ENCODE results near the gene TIAM2. TPM values are rescaled to one million over a fixed set of nuclear protein-coding genes. Genes with fewer than 3 reads are reported as not detected.

The TIAM2 gene
- total and polyA plus RNA-seq, 10 of the 15 experiments (the other 5 are each of a cell fraction or from before 2014, with no cell fraction given) = 1.1 to 10.5 (median 2.3) TPM

DNA sequence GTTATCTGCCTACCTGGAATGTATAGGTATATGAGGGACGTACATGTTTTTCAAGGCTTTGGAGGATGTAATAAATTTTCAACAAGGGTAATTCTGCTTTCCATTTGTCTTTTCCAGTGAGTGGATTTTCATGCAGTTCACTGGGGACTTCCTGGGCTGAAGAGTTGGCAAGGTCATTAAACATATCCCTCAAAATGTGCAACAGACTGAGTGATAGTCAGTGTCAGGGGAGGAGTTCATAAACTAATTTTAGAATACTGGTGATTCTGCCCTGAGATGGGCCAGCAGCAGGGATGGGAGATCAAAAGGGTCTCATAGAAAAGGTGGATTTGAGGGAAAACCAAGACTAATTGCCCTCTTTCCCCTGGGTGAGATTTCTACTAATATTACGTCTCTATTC lies 146.4 kb downstream of the TIAM2 start (continued):
- TF ChIP-seq, protein P1, sequence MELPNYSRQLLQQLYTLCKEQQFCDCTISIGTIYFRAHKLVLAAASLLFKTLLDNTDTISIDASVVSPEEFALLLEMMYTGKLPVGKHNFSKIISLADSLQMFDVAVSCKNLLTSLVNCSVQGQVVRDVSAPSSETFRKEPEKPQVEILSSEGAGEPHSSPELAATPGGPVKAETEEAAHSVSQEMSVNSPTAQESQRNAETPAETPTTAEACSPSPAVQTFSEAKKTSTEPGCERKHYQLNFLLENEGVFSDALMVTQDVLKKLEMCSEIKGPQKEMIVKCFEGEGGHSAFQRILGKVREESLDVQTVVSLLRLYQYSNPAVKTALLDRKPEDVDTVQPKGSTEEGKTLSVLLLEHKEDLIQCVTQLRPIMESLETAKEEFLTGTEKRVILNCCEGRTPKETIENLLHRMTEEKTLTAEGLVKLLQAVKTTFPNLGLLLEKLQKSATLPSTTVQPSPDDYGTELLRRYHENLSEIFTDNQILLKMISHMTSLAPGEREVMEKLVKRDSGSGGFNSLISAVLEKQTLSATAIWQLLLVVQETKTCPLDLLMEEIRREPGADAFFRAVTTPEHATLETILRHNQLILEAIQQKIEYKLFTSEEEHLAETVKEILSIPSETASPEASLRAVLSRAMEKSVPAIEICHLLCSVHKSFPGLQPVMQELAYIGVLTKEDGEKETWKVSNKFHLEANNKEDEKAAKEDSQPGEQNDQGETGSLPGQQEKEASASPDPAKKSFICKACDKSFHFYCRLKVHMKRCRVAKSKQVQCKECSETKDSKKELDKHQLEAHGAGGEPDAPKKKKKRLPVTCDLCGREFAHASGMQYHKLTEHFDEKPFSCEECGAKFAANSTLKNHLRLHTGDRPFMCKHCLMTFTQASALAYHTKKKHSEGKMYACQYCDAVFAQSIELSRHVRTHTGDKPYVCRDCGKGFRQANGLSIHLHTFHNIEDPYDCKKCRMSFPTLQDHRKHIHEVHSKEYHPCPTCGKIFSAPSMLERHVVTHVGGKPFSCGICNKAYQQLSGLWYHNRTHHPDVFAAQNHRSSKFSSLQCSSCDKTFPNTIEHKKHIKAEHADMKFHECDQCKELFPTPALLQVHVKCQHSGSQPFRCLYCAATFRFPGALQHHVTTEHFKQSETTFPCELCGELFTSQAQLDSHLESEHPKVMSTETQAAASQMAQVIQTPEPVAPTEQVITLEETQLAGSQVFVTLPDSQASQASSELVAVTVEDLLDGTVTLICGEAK (IDR thresholded peaks at IDR 0.05; ENCODE audit: borderline replicate concordance) = no peak
- no peak for TF ChIP-seq CBX3 (IDR thresholded peaks at IDR 0.05; ENCODE audit: borderline replicate concordance, low read depth)
- no peak for TF ChIP-seq POU2F2 (IDR thresholded peaks at IDR 0.05; ENCODE audit: borderline replicate concordance, low read depth, low read length)

DNA sequence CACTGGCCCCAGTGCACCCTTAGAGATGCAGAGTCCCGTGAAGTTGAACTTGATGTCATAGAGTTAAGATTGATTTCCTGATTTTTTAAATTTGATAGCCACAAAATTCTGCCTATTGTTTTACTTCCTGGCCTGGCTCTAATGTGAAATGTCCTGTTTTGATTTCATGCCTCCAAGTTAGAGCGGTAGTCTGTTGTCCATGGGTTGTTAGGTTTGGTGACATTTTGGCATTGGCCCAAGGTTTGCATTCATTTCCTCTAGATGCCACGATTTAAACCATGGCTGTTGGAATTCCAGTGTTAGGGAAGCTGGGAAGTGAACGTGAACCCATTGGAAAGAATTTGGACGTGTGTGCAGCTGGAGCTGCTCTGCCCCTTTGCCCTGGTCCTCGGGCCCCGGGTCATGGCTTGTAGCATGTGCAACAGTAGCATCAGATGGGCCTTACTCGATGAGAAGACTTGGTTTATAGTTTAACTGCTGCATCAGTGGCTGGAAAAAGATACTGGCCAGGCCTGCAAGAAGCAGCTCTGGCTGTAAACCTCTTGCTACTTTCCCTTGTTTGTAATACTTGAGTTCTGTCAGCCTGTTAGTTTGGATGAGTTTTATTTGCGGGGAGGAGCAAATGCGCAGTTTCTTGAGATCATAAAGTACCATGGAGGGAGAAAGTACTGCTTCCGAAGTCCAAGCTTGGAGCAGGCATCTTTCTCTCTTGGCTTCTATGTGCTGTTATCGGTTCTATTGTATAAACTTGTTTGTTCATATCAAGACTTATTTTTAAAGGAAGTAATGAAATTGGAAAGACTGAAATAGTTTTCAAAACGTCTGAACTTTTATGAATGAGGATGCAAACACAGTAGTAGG lies 147.3 kb downstream of the TIAM2 start:
- Histone ChIP-seq H2AFZ (ENCODE audit: control insufficient read depth, low read depth, low read length) (peak overlapping the region; percentile 67), H4K20me1 (ENCODE audit: control insufficient read depth, insufficient read depth) (no peaks in the 10 kb centered on the region), H3K36me3 (ENCODE audit: control insufficient read depth in 2 of 2, insufficient read depth in 2 of 2, low read length in 1 of 2) (no peaks in the 10 kb centered on the region), H3K4me1 (ENCODE audit: control insufficient read depth, insufficient read depth, low read length) (no peaks in the 10 kb centered on the region; the same call in 1 of the 2 replicates), H3K4me3 (no peak overlapping the region), H3K9me3 (replicated peaks; ENCODE audit: control insufficient read depth, insufficient read depth, low read length) (no peaks in the 10 kb centered on the region), H3K4me2 (ENCODE audit: control insufficient read depth, insufficient read depth) (peak overlapping the region; percentile 5; the same call in 1 of the 2 replicates), H3K9ac (ENCODE audit: control insufficient read depth, insufficient read depth, low read length) (no peak overlapping the region), H3K79me2 (ENCODE audit: control insufficient read depth, insufficient read depth, low read length) (no peaks in the 10 kb centered on the region), H3K27me3 (replicated peaks in 1 of 2; ENCODE audit: control insufficient read depth in 2 of 2, insufficient read depth in 2 of 2, low read length in 1 of 2) (no peaks in the 10 kb centered on the region), H3K27ac (ENCODE audit: control insufficient read depth, insufficient read depth) (no peak overlapping the region)
- intact Hi-C loops (cut with micrococcal nuclease; ENCODE audit: unreplicated experiment) = no loop called here
- no peak for FAIRE-seq
- ChIA-PET POLR2A (no interaction called here), CTCF (no interaction called here), RAD21 (ENCODE audit: unreplicated experiment) (no interaction called here), SMC1A (ENCODE audit: uncharacterized antibody, unreplicated experiment) (no interaction called here)
- WGBS (ENCODE audit: insufficient coverage, insufficient replicate concordance, low lambda C conversion rate, missing lambda C conversion rate) = 74% methylated on average over 13 of the region's 13 CpGs
- no peak for DNase-seq (ENCODE audit: low read depth, low spot score)
- ATAC-seq = no peak
- no TSS peak for BruUV-seq (replicated peaks)
- in situ Hi-C loops (cut with MboI) = no loop called here
- TF ChIP-seq PAX8 (IDR thresholded peaks at IDR 0.05) (no peak), ZZZ3 (IDR thresholded peaks at IDR 0.05; ENCODE audit: control insufficient read depth, insufficient read length, low read depth) (no peak), ZNF24 (IDR thresholded peaks at IDR 0.05) (no peak)

All from GM12878 (cell line).